ENCODE measurements around the gene ERMARD.

Gene ERMARD

GRCh38 chr6:169783401-169783800, 32.0 kb downstream of the ERMARD start:
- DNase-seq (ENCODE audit: low read depth, low spot score): no peak

- DNase-seq (ENCODE audit: low read depth, low spot score): no peak
Observed at GRCh38 chr6:169783971-169784820, 32.8 kb downstream of the ERMARD start.

GRCh38 chr6:169784821-169785340, 33.5 kb downstream of the ERMARD start:
- DNase-seq (ENCODE audit: low read depth, low spot score): no peak

- no peak for DNase-seq (ENCODE audit: low read depth, low spot score)
Observed at GRCh38 chr6:169785566-169785965, 34.1 kb downstream of the ERMARD start.

GRCh38 chr6:169786349-169786748, 34.9 kb downstream of the ERMARD start:
- no peak for DNase-seq (ENCODE audit: low read depth, low spot score)

GRCh38 chr6:169787797-169788196, 36.4 kb downstream of the ERMARD start:
- no peak for DNase-seq (ENCODE audit: low read depth, low spot score)

- DNase-seq (ENCODE audit: low read depth, low spot score): no peak
Observed at GRCh38 chr6:169788809-169789145, 37.4 kb downstream of the ERMARD start.

GRCh38 chr6:169789146-169789943, 37.9 kb downstream of the ERMARD start:
- DNase-seq (ENCODE audit: low read depth, low spot score): no peak

- DNase-seq (ENCODE audit: low read depth, low spot score): no peak
Observed at GRCh38 chr6:169789944-169790927, 38.8 kb downstream of the ERMARD start.

- DNase-seq (ENCODE audit: low read depth, low spot score): no peak
Observed at GRCh38 chr6:169791721-169792131, 40.3 kb downstream of the ERMARD start.

GRCh38 chr6:169792306-169793015, 41.0 kb downstream of the ERMARD start:
- no peak for DNase-seq (ENCODE audit: low read depth, low spot score)

GRCh38 chr6:169793408-169793807, 42.0 kb downstream of the ERMARD start:
- DNase-seq (ENCODE audit: low read depth, low spot score): no peak

GRCh38 chr6:169794317-169795055, 43.1 kb downstream of the ERMARD start:
- DNase-seq (ENCODE audit: low read depth, low spot score): no peak

- no peak for DNase-seq (ENCODE audit: low read depth, low spot score)
Observed at GRCh38 chr6:169795196-169795595, 43.8 kb downstream of the ERMARD start.

- DNase-seq (ENCODE audit: low read depth, low spot score): no peak
Observed at GRCh38 chr6:169798764-169799473, 47.5 kb downstream of the ERMARD start.

- no peak for DNase-seq (ENCODE audit: low read depth, low spot score)
Observed at GRCh38 chr6:169799474-169799926, 48.1 kb downstream of the ERMARD start.

- DNase-seq (ENCODE audit: low read depth, low spot score): no peak
Observed at GRCh38 chr6:169800116-169800667, 48.8 kb downstream of the ERMARD start.

GRCh38 chr6:169800668-169801395, 49.4 kb downstream of the ERMARD start:
- no peak for DNase-seq (ENCODE audit: low read depth, low spot score)

Measured in iPS DF 19.7 (cell line).